ENCODE measurements around the gene HPCA. TPM values are rescaled to one million over a fixed set of nuclear protein-coding genes. Genes with fewer than 3 reads are reported as not detected.

HPCA gene
- polyA plus RNA-seq, 6 donors from 2014 or later = not detected

- DNase-seq = peak; percentile 42
- peaks cover 22 to 29% (median 25%) of the 10 kb centered on the region in 3 donors for H3K4me1 Mint-ChIP-seq
- ATAC-seq (ENCODE audit: low read depth in 2 of 2) = peak; percentile 60 to 65
- peak overlapping the region in 1 of 8 donors; percentile 41 for H3K4me3 Mint-ChIP-seq
- H3K27ac Mint-ChIP-seq = no peak overlapping the region
- H3K36me3 Mint-ChIP-seq = no peaks in the 10 kb centered on the region
- H3K27me3 Mint-ChIP-seq = peaks cover 28 to 52% (median 42%) of the 10 kb centered on the region in 3 donors
- no peaks in the 10 kb centered on the region for H3K9me3 Mint-ChIP-seq
Observed at GRCh38 chr1:32876341-32877210, 9.7 kb upstream of the HPCA start.

- H3K9me3 Mint-ChIP-seq = no peaks in the 10 kb centered on the region
- DNase-seq = no peak
- peaks cover 13 to 20% (median 18%) of the 10 kb centered on the region in 3 donors for H3K4me1 Mint-ChIP-seq
- H3K27ac Mint-ChIP-seq = no peak overlapping the region
- ATAC-seq (ENCODE audit: low read depth in 2 of 2) = no peak
- H3K4me3 Mint-ChIP-seq = no peak overlapping the region
- H3K27me3 Mint-ChIP-seq = peaks cover 27 to 48% (median 45%) of the 10 kb centered on the region in 3 donors
- H3K36me3 Mint-ChIP-seq = no peaks in the 10 kb centered on the region
Observed at GRCh38 chr1:32877211-32878110, 8.8 kb upstream of the HPCA start.

- ATAC-seq (ENCODE audit: low read depth in 2 of 2) (no peak), DNase-seq (no peak)
- H3K4me1 Mint-ChIP-seq = peaks cover 8 to 15% (median 13%) of the 10 kb centered on the region in 3 donors
- H3K4me3 Mint-ChIP-seq = no peak overlapping the region
- no peaks in the 10 kb centered on the region for H3K9me3 Mint-ChIP-seq
- no peak overlapping the region for H3K27ac Mint-ChIP-seq
- peaks cover 22 to 42% (median 41%) of the 10 kb centered on the region in 3 donors for H3K27me3 Mint-ChIP-seq
- H3K36me3 Mint-ChIP-seq = no peaks in the 10 kb centered on the region
Observed at GRCh38 chr1:32878183-32878582, 8.1 kb upstream of the HPCA start.

DNA sequence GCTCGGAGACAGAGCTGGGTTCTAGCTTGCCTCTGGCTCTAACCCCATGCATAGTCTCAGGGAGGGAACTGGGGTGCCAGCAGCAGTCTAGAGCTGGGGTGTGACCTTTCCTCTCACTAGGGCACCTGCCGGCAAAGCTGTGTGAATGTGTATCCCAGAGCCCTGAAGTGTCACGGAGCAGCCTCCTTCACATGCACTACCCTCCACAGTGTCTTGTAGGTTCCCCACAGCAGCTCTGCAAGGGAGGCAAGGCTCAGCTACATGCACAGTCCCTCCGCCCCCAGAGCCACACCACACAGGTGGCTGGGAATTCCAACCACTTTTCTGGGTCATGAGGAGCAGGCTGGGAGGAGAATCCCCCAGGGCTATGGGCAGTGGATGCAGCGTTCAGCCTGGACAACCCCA is 7.7 kb upstream of the HPCA start:
- Mint-ChIP-seq H3K36me3 (no peaks in the 10 kb centered on the region), H3K4me1 (peaks cover 8 to 15% (median 15%) of the 10 kb centered on the region in 3 donors), H3K27ac (no peak overlapping the region), H3K4me3 (no peak overlapping the region), H3K27me3 (peaks cover 27 to 46% (median 46%) of the 10 kb centered on the region in 3 donors), H3K9me3 (no peaks in the 10 kb centered on the region)
- DNase-seq (no peak), ATAC-seq (ENCODE audit: low read depth in 2 of 2) (no peak)

DNA sequence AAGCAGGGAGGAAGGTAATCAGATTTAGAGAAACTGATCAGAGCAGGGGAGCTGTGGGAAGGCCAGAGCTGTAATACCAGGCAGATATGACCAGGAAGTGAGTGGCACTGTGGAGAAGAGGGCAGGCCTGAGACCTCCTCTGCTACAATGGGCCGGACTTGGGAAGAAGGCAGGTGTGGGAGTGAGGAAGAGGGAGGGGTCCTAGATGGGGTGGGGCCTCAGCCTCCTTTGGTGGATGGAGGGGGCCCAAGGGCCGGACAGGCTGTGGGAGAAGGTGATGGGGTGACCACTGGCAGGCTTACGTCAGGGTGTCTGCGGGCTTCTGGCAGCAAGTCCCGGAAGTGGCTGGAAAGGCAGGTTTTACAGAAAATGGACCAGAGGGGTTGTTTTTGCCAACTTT is 5.0 kb upstream of the HPCA start:
- DNase-seq (no peak), ATAC-seq (ENCODE audit: low read depth in 2 of 2) (no peak)
- Mint-ChIP-seq H3K4me1 (peaks cover 11 to 12% (median 11%) of the 10 kb centered on the region in 3 donors), H3K9me3 (no peaks in the 10 kb centered on the region), H3K36me3 (peaks cover 0 to 8% of the 10 kb centered on the region in 2 donors), H3K27ac (peak overlapping the region in 1 of 6 donors; percentile 50), H3K27me3 (peaks cover 25 to 58% (median 53%) of the 10 kb centered on the region in 3 donors), H3K4me3 (no peak overlapping the region)

DNA sequence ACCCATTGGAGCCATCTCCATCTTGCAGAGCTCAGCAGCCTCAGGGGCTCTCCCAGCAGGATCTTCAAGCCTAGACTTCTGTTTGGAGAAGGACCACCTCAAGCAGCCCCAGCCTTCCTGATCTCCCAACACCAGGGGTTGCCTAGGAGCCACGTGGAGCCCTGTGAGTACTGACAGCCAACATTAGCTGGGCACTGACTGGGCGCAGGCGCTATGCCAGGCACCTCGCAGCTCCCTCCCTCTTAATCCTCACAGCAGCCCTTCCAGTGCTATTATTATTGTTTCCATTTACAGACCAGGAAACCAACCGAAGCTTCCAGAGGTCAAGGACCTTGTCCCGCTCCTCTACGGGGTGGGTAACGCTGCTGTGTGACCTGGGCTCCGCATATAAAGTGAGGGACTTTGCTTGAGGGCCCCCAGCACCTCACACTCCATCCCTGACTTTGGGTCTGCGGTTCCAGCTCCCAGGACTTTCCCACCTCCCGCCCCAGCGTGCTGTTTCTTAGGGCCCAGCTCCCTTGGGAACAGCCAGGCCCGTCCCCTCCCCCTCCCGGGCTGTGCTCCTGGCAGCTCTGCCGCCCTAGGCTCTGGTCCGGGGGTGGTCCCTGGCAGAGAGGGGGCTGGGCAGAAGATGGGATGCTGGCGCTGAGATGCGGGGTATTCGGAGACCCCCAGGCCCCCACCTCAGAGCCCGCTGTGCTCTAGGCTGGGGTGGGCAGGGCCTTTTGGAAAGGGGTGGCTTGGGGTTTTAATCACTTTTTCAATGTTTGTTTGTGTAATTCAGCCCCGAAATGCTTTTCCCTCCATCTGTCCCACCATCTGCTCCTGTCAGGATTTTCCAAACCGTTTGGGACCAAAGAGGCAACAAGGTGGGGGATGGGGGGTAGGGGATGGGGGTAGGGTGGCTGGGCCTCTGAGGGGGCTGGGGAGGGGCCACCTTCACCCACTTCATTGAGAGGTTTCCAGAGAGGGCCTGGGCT is 4.1 kb upstream of the HPCA start:
- Mint-ChIP-seq H3K9me3 (no peaks in the 10 kb centered on the region), H3K4me3 (no peak overlapping the region), H3K36me3 (peaks cover 0 to 8% of the 10 kb centered on the region in 2 donors), H3K27ac (no peak overlapping the region), H3K4me1 (peaks cover 10 to 14% (median 12%) of the 10 kb centered on the region in 3 donors), H3K27me3 (peaks cover 28 to 65% (median 60%) of the 10 kb centered on the region in 3 donors)
- ATAC-seq (ENCODE audit: low read depth in 2 of 2) (no peak), DNase-seq (no peak)

- DNase-seq (no peak), ATAC-seq (ENCODE audit: low read depth in 2 of 2) (no peak)
- Mint-ChIP-seq H3K27ac (peak overlapping the region in 2 of 6 donors; percentile 1 to 33), H3K9me3 (no peaks in the 10 kb centered on the region), H3K4me3 (no peak overlapping the region), H3K4me1 (peaks cover 10 to 20% (median 15%) of the 10 kb centered on the region in 3 donors), H3K27me3 (peaks cover 31 to 69% (median 66%) of the 10 kb centered on the region in 3 donors), H3K36me3 (peaks cover 0 to 8% of the 10 kb centered on the region in 2 donors)
Observed at GRCh38 chr1:32883338-32884031, 2.8 kb upstream of the HPCA start.

DNA sequence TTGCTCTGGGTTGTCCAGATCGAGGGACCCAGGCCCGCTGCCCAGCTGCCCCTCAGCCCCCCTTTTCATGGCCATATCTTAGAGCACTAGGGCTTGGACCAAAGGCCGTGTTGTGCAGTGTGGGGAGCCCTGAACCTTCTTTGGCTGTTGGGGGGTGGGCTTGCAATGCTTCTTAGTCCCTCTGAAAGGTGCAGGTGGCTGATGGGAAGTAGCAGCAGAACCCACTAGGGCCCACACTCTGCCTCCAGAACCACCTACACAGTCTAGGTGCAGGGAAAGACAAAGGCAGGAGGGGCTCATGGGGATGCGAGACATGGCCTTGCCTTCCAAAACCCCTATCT is 2.3 kb upstream of the HPCA start:
- DNase-seq = no peak
- Mint-ChIP-seq H3K9me3 (no peaks in the 10 kb centered on the region), H3K4me1 (peaks cover 10 to 20% (median 15%) of the 10 kb centered on the region in 3 donors), H3K27ac (no peak overlapping the region), H3K27me3 (peaks cover 34 to 74% (median 71%) of the 10 kb centered on the region in 3 donors), H3K36me3 (peaks cover 0 to 8% of the 10 kb centered on the region in 2 donors), H3K4me3 (no peak overlapping the region)
- no peak for ATAC-seq (ENCODE audit: low read depth in 2 of 2)

DNA sequence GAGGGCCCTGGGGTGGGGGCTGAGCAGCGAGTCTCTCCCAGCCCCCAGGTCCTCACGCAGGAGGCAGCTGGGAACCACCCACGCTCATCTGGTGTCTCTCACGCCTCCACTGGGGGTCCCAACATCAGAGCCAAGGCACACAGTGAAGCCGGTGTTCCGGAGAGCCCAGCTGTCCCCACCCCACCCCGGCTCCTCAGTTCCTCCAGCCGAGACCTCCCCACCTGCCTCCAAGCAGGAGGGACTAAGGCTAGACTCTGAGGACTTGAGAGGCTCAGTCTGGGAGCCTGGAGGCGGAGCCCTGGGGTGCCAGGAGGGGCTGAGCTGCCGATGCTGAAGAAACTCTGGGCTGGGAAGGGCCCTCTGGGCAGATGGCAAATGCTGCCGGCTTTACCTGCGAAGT is 1.6 kb upstream of the HPCA start:
- DNase-seq = no peak
- H3K36me3 Mint-ChIP-seq = peaks cover 0 to 8% of the 10 kb centered on the region in 2 donors
- no peak overlapping the region for H3K27ac Mint-ChIP-seq
- peaks cover 10 to 20% (median 15%) of the 10 kb centered on the region in 3 donors for H3K4me1 Mint-ChIP-seq
- H3K4me3 Mint-ChIP-seq = no peak overlapping the region
- no peak for ATAC-seq (ENCODE audit: low read depth in 2 of 2)
- H3K9me3 Mint-ChIP-seq = no peaks in the 10 kb centered on the region
- H3K27me3 Mint-ChIP-seq = peaks cover 42 to 82% (median 78%) of the 10 kb centered on the region in 3 donors

GRCh38 chr1:32885676-32886003 is 651 bp upstream of the HPCA start:
- no peaks in the 10 kb centered on the region for H3K9me3 Mint-ChIP-seq
- H3K4me1 Mint-ChIP-seq = peaks cover 10 to 20% (median 15%) of the 10 kb centered on the region in 3 donors
- peaks cover 0 to 8% of the 10 kb centered on the region in 2 donors for H3K36me3 Mint-ChIP-seq
- no peak for ATAC-seq (ENCODE audit: low read depth in 2 of 2)
- peaks cover 49 to 89% (median 86%) of the 10 kb centered on the region in 3 donors for H3K27me3 Mint-ChIP-seq
- no peak overlapping the region for H3K27ac Mint-ChIP-seq
- DNase-seq = no peak
- peak overlapping the region in 3 of 8 donors; percentile 14 to 79 (median 59) for H3K4me3 Mint-ChIP-seq

DNA sequence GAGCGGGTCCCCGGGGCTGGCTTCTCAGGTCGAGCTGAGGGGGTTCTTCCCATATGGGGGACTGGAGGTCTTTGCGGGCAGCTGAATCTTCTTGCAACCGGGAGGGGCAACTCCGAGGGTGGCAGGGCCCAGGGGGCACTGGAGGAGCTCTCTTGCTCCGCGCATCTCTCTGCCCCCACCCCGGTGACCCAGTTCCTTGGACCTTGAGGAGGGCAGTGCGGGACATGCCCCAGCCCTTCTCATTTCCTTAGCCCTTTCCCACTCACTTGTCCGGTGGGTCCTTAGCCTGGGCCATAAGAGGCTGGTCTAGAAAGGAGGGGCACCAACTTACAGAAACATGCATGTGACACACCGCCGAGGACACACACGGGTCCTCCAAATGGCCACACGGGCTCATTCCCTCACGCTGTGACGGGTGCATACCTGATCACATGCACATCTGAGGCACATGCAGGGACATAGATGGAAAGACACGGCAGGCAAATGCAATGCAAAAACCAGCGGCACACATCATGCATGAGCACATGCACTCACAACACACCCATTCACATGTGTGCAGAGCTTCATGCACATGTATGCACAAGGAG is 630 bp downstream of the HPCA start:
- no peaks in the 10 kb centered on the region for H3K9me3 Mint-ChIP-seq
- peak overlapping the region in 1 of 8 donors; percentile 12 for H3K4me3 Mint-ChIP-seq
- ATAC-seq (ENCODE audit: low read depth in 2 of 2) (no peak), DNase-seq (no peak)
- H3K27ac Mint-ChIP-seq = no peak overlapping the region
- peaks cover 0 to 10% of the 10 kb centered on the region in 2 donors for H3K36me3 Mint-ChIP-seq
- H3K4me1 Mint-ChIP-seq = peaks cover 11 to 21% (median 15%) of the 10 kb centered on the region in 3 donors
- H3K27me3 Mint-ChIP-seq = peaks cover 50 to 91% (median 86%) of the 10 kb centered on the region in 3 donors

GRCh38 chr1:32887623-32888022 is 1.3 kb downstream of the HPCA start:
- DNase-seq (no peak), ATAC-seq (ENCODE audit: low read depth in 2 of 2) (no peak)
- Mint-ChIP-seq H3K4me1 (peaks cover 18 to 28% (median 21%) of the 10 kb centered on the region in 3 donors), H3K36me3 (peaks cover 0 to 17% of the 10 kb centered on the region in 2 donors), H3K9me3 (peaks cover 0 to 6% (median 3%) of the 10 kb centered on the region in 7 donors), H3K27ac (no peak overlapping the region), H3K27me3 (peaks cover 57 to 92% (median 92%) of the 10 kb centered on the region in 3 donors), H3K4me3 (peak overlapping the region in 4 of 8 donors; percentile 3 to 25 (median 17))

Measured in naive B cell (primary cell).